GM23338 (cell line): Measurements from ENCODE around the gene EFS. TPM values are rescaled to one million over a fixed set of nuclear protein-coding genes. Genes with fewer than 3 reads are reported as not detected.
"Not testable (repeated sequence)": the region's sequence is repeated elsewhere in the genome, so short reads cannot be mapped to it uniquely, and the experiment has no call there.

ENCODE experiments used
- ATAC-seq: fragments of 200-7000 bp; cut with Tn5 transposase; 3 replicates; pipeline ENCODE4 v1.9.1; 2020
- DNase-seq: peaks from one replicate; pipeline ENCODE4 v3.0.0-alpha.2; 2015; ENCODE audit warnings: low spot score
- H2AFZ ChIP-seq: fragments of 200-600 bp; sonication (generic); 2 replicates; pipeline ENCODE4 v1.8.0; 2016; ENCODE audit warnings: antibody characterized with exemption, mild to moderate bottlenecking, moderate library complexity
- H3F3A ChIP-seq: fragments of 200-600 bp; sonication (generic); replicated peaks from 2 replicates; pipeline ENCODE4 v1.8.0; 2017; ENCODE audit warnings: antibody characterized with exemption, mixed run types, low read depth
- H3K27ac ChIP-seq: fragments of 200-600 bp; sonication (generic); 2 replicates; pipeline ENCODE4 v1.6.1; 2016; ENCODE audit warnings: low read depth
- H3K27me3 ChIP-seq: fragments of 200-600 bp; sonication (generic); 2 replicates; pipeline ENCODE4 v1.8.0; 2016; ENCODE audit warnings: mild to moderate bottlenecking, mixed run types, moderate library complexity; ENCODE audit not compliant: insufficient read depth
- H3K36me3 ChIP-seq: fragments of 200-600 bp; sonication (generic); 2 replicates; pipeline ENCODE4 v1.8.0; 2016; ENCODE audit warnings: mild to moderate bottlenecking; ENCODE audit not compliant: insufficient read depth
- H3K4me1 ChIP-seq: fragments of 200-600 bp; sonication (generic); 2 replicates; pipeline ENCODE4 v1.8.0; 2016; ENCODE audit warnings: mild to moderate bottlenecking, moderate library complexity; ENCODE audit not compliant: insufficient read depth
- H3K4me2 ChIP-seq: fragments of 200-600 bp; sonication (generic); 2 replicates; pipeline ENCODE4 v1.7.1; 2017; ENCODE audit warnings: mixed run types
- H3K4me3 ChIP-seq: fragments of 200-600 bp; sonication (generic); 2 replicates; pipeline ENCODE4 v1.6.1; 2016; ENCODE audit warnings: mixed run types
- H3K79me2 ChIP-seq: fragments of 200-600 bp; sonication (generic); replicated peaks from 2 replicates; pipeline ENCODE4 v1.8.0; 2017; ENCODE audit warnings: mild to moderate bottlenecking; ENCODE audit not compliant: insufficient read depth
- H3K9me2 ChIP-seq: fragments of 200-600 bp; sonication (generic); 2 replicates; pipeline ENCODE4 v1.8.0; 2017; ENCODE audit not compliant: insufficient read depth
- H4K20me1 ChIP-seq: fragments of 200-600 bp; sonication (generic); replicated peaks from 2 replicates; pipeline ENCODE4 v1.8.0; 2017; ENCODE audit warnings: mild to moderate bottlenecking; ENCODE audit not compliant: insufficient read depth
- H3K27ac Mint-ChIP-seq: 2 replicates; pipeline ENCODE4 v1.8.0; 2020; ENCODE audit warnings: inconsistent platforms, mild to moderate bottlenecking, moderate library complexity, mixed read lengths
- H3K27me3 Mint-ChIP-seq: 3 replicates; pipeline ENCODE4 v1.8.0; 2022; ENCODE audit warnings: low read depth, mild to moderate bottlenecking, moderate library complexity, mixed read lengths, inconsistent platforms; ENCODE audit not compliant: insufficient read depth, poor library complexity
- H3K36me3 Mint-ChIP-seq: 3 replicates; pipeline ENCODE4 v1.8.0; 2021; ENCODE audit warnings: low read depth, mild to moderate bottlenecking, inconsistent platforms, moderate library complexity, mixed read lengths
- H3K4me1 Mint-ChIP-seq: 3 replicates; pipeline ENCODE4 v1.8.0; 2020; ENCODE audit warnings: mild to moderate bottlenecking, inconsistent platforms, mixed read lengths
- H3K4me3 Mint-ChIP-seq: 3 replicates; pipeline ENCODE4 v1.8.0; 2021; ENCODE audit warnings: moderate library complexity, mild to moderate bottlenecking, inconsistent platforms, mixed read lengths
- H3K9me3 Mint-ChIP-seq: 3 replicates; pipeline ENCODE4 v1.8.0; 2020; ENCODE audit warnings: moderate library complexity, mild to moderate bottlenecking, inconsistent platforms, mixed read lengths
- STAT1 ChIP-seq: IDR thresholded peaks from one replicate; pipeline ENCODE4 v1.6.1; 2016; ENCODE audit warnings: antibody characterized with exemption; ENCODE audit not compliant: unreplicated experiment
- polyA plus RNA-seq: library from polyadenylated mRNA; unstranded; fragments of >200 nt; fragmentation: Nextera tagmentation; extraction: Ambion mirVana; gene quantifications from 2 replicates; pipeline ENCODE4 v1.2.1, GENCODE V29; 2016
- total RNA-seq: library from RNA; depleted of rRNA; stranded (reverse); fragments of >200 nt; shearing (Covaris generic); gene quantifications from 2 replicates; pipeline ENCODE4 v1.2.3, GENCODE V29; 2014
- TF ChIP-seq, protein P1 (sequence below): fragments of 250-450 bp; sonication (Bioruptor Pico); IDR thresholded peaks from 2 replicates; pipeline ENCODE4 v1.5.0; 2020; ENCODE audit warnings: mild to moderate bottlenecking, moderate library complexity
- TF ChIP-seq, protein P2 (sequence below): IDR thresholded peaks from 2 replicates; pipeline ENCODE4 v1.6.1; 2016; ENCODE audit warnings: antibody characterized with exemption

EFS gene
- total and polyA plus RNA-seq, 2 experiments from 2014 or later: 5.1 to 18.9 TPM

DNA sequence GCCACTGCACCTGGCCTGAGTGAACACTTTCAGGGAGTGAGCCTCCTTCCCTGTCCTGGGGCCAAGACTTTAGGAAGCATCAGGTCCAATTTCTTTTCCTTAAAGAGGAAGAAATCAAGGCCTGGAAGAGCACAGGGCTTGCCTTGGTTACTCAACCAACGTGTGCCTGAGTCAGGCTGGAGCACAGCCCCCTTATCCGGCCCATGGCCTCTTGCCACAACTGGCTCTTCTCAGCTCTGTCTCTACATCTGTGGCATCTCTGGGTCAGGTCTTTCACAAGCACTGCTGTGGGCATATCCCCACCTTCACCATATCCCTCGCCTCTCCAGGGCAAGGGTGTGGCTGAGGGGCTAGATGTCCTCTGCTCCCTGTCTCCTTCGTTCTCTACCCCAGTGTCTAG is 36.3 kb upstream of the EFS start:
- H3K4me1 Mint-ChIP-seq: peaks cover 4% of the 10 kb centered on the region; the same call in 1 of the 3 replicates
- no peak overlapping the region for H3K27ac Mint-ChIP-seq
- TF ChIP-seq, protein P1, sequence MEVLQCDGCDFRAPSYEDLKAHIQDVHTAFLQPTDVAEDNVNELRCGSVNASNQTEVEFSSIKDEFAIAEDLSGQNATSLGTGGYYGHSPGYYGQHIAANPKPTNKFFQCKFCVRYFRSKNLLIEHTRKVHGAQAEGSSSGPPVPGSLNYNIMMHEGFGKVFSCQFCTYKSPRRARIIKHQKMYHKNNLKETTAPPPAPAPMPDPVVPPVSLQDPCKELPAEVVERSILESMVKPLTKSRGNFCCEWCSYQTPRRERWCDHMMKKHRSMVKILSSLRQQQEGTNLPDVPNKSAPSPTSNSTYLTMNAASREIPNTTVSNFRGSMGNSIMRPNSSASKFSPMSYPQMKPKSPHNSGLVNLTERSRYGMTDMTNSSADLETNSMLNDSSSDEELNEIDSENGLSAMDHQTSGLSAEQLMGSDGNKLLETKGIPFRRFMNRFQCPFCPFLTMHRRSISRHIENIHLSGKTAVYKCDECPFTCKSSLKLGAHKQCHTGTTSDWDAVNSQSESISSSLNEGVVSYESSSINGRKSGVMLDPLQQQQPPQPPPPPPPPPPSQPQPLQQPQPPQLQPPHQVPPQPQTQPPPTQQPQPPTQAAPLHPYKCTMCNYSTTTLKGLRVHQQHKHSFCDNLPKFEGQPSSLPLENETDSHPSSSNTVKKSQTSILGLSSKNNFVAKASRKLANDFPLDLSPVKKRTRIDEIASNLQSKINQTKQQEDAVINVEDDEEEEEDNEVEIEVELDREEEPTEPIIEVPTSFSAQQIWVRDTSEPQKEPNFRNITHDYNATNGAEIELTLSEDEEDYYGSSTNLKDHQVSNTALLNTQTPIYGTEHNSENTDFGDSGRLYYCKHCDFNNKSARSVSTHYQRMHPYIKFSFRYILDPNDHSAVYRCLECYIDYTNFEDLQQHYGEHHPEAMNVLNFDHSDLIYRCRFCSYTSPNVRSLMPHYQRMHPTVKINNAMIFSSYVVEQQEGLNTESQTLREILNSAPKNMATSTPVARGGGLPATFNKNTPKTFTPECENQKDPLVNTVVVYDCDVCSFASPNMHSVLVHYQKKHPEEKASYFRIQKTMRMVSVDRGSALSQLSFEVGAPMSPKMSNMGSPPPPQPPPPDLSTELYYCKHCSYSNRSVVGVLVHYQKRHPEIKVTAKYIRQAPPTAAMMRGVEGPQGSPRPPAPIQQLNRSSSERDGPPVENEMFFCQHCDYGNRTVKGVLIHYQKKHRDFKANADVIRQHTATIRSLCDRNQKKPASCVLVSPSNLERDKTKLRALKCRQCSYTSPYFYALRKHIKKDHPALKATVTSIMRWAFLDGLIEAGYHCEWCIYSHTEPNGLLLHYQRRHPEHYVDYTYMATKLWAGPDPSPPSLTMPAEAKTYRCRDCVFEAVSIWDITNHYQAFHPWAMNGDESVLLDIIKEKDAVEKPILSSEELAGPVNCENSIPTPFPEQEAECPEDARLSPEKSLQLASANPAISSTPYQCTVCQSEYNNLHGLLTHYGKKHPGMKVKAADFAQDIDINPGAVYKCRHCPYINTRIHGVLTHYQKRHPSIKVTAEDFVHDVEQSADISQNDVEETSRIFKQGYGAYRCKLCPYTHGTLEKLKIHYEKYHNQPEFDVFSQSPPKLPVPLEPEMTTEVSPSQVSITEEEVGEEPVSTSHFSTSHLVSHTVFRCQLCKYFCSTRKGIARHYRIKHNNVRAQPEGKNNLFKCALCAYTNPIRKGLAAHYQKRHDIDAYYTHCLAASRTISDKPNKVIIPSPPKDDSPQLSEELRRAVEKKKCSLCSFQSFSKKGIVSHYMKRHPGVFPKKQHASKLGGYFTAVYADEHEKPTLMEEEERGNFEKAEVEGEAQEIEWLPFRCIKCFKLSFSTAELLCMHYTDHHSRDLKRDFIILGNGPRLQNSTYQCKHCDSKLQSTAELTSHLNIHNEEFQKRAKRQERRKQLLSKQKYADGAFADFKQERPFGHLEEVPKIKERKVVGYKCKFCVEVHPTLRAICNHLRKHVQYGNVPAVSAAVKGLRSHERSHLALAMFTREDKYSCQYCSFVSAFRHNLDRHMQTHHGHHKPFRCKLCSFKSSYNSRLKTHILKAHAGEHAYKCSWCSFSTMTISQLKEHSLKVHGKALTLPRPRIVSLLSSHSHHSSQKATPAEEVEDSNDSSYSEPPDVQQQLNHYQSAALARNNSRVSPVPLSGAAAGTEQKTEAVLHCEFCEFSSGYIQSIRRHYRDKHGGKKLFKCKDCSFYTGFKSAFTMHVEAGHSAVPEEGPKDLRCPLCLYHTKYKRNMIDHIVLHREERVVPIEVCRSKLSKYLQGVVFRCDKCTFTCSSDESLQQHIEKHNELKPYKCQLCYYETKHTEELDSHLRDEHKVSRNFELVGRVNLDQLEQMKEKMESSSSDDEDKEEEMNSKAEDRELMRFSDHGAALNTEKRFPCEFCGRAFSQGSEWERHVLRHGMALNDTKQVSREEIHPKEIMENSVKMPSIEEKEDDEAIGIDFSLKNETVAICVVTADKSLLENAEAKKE (CRISPR knock-in tag): no peak
- TF ChIP-seq STAT1: no peak
- TF ChIP-seq, protein P2, sequence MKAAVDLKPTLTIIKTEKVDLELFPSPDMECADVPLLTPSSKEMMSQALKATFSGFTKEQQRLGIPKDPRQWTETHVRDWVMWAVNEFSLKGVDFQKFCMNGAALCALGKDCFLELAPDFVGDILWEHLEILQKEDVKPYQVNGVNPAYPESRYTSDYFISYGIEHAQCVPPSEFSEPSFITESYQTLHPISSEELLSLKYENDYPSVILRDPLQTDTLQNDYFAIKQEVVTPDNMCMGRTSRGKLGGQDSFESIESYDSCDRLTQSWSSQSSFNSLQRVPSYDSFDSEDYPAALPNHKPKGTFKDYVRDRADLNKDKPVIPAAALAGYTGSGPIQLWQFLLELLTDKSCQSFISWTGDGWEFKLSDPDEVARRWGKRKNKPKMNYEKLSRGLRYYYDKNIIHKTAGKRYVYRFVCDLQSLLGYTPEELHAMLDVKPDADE: no peak
- Histone ChIP-seq H4K20me1 (no peaks in the 10 kb centered on the region), H3K27me3 (no peaks in the 10 kb centered on the region), H3K79me2 (no peaks in the 10 kb centered on the region), H2AFZ (no peak overlapping the region), H3K4me1 (no peaks in the 10 kb centered on the region), H3F3A (no peaks in the 10 kb centered on the region), H3K4me3 (no peak overlapping the region), H3K4me2 (no peak overlapping the region), H3K36me3 (no peaks in the 10 kb centered on the region), H3K27ac (no peak overlapping the region), H3K9me2 (no peaks in the 10 kb centered on the region; the same call in 1 of the 2 replicates)
- no peaks in the 10 kb centered on the region; the same call in 2 of the 3 replicates for H3K9me3 Mint-ChIP-seq
- no peaks in the 10 kb centered on the region; the same call in 2 of the 3 replicates for H3K36me3 Mint-ChIP-seq
- no peak overlapping the region; the same call in 2 of the 3 replicates for H3K4me3 Mint-ChIP-seq
- ATAC-seq (no peak), DNase-seq (no peak)
- peaks cover 20% of the 10 kb centered on the region for H3K27me3 Mint-ChIP-seq

DNA sequence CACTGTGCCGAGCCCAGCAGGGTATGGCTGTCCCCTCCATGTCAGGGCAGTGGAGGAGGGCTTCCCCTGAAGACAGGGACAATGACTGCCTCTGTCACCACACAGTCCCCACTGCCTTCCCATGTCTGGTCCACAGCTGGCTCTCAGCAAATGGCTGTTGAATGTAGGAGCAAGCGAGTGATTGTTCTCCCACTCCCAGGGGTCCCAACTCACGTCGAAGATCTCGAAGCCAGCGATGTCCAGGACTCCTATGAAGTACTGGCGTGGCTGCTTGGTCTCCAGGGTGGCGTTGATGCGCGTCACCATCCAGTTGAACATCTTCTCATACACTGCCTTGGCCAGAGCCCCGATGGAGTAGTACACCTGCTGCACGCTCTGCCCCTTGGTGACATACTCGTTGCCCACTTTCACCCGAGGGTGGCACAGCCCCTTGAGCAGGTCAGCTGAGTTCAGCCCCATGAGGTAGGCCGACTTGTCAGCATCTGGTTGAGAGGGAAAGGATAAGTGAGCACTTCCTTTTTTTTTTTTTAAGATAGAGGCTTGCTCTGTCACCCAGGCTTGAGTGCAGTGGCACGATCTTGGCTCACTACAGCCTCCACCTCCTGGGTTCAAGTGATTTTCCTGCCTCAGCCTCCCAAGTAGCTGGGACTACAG is 35.7 kb upstream of the EFS start:
- H3K4me1 Mint-ChIP-seq, ATAC-seq, H4K20me1 ChIP-seq, H2AFZ ChIP-seq, H3K4me3 ChIP-seq, H3K9me2 ChIP-seq, H3K36me3 ChIP-seq, H3K4me2 ChIP-seq, DNase-seq, H3K4me1 ChIP-seq, H3F3A ChIP-seq, H3K27me3 ChIP-seq, H3K27ac Mint-ChIP-seq, H3K36me3 Mint-ChIP-seq, H3K27ac ChIP-seq, H3K79me2 ChIP-seq, H3K9me3 Mint-ChIP-seq, H3K4me3 Mint-ChIP-seq: not testable (repeated sequence)
- peaks cover 15% of the 10 kb centered on the region for H3K27me3 Mint-ChIP-seq
